DLD1 (cell line): ENCODE measurements around the gene UFSP1.
"Not testable (repeated sequence)": the region's sequence is repeated elsewhere in the genome, so short reads cannot be mapped to it uniquely, and the experiment has no call there.

Experiments
- in situ Hi-C: cut with HindIII; loops from 2 replicates; pipeline ENCODE4 v1.10.0; 2017; ENCODE audit warnings: low sequenced_read_pairs

The UFSP1 gene

DNA sequence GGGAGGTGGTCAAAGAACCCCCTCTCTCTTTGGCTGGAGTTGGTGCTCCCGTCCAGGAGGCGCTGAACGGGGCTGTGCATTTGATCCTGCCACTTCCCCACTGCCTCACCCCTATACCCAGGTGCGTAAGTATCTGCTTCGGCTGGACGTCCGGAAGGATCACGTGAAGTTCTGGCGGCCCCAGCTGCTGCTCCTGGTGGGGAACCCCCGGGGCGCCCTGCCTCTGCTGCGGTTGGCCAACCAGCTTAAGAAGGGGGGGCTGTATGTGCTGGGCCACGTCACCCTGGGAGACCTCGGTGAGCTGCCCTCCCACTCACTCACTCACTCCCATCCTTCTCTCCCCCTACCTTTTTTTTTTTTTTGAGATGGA lies 27.9 kb downstream of the UFSP1 start:
- in situ Hi-C loops = no loop called here

DNA sequence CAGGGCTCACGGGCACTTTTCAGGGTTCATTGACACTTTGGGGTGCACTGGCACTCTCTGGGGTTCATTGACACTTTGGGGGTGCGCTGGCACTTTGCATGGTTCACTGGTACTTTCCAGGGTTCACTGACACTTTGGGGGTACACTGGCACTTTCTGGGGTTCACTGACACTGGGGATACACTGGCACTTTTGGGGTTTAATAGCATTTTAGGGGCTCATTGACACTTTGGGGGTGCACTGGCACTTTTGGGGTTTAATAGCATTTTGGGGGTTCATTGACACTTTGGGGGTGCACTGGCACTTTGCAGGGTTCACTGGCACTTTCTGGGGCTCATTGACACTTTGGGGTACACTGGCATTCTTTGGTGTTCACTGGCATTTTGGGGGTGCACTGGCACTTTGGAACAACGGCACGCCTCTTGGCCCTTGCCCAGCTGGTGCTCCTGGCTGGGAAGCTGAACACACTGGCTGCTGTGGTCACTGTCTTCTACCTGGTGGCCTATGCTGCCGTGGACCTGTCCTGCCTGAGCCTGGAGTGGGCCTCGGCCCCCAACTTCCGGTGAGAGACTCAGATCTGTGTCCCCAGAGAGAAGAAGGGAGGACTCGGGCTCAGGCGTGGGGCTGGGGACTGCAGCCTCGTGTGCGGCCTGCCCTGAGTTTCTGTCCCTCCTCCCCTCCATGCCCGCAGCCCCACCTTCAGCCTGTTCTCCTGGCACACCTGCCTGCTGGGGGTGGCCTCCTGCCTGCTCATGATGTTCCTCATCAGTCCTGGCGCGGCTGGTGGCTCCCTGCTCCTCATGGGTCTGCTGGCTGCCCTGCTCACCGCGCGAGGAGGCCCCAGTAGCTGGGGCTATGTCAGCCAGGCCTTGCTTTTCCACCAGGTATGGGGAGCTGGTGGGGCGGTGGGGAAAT lies 28.6 kb downstream of the UFSP1 start:
- in situ Hi-C loops = no loop called here

DNA sequence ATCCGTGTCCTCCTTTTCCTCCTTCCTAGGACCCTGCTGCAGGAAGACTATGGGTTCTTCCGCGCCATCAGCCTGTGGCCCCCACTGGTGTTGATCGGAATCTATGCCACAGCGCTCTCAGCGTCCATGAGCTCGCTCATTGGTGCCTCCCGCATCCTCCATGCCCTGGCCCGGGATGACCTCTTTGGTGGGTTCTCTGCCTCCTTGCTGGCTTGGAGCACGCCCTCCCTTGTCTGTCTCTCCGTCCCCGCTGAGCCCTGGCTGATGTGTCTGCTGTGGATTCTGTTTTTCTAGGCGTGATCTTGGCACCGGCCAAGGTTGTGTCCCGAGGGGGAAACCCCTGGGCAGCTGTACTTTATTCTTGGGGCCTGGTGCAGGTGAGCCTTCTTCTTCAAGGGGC lies 29.7 kb downstream of the UFSP1 start:
- in situ Hi-C loops = no loop called here

DNA sequence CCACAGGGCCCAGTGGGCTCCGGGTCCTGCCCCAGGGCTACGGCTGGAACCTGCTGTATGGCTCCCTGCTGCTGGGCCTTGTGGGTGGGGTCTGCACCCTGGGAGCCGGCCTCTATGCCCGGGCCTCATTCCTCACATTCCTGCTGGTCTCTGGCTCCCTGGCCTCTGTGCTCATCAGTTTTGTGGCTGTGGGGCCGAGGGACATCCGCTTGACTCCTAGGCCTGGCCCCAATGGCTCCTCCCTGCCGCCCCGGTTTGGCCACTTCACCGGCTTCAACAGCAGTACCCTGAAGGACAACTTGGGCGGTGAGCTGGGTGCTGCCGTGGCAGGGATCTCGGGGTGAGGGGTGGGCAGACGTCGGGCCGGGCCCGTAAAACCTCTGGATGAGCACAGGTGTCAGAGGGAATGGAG lies 32.6 kb downstream of the UFSP1 start:
- in situ Hi-C loops = no loop called here

DNA sequence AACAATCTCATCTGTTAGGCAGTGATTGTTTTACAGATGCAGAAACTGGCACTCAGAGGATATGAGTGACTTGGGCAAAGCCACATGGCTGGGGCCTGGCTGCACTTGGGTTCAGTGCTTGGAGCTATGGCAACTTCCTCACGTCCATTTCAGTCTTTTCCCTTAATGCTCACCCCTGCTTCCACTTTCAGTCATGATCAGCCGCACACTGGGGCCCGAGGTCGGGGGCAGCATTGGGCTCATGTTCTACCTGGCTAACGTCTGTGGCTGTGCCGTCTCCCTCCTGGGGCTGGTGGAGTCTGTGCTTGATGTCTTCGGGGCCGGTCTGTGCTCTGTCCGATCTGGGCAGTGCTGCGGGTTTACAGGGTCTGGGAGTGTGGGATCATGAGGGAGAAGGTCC lies 34.0 kb downstream of the UFSP1 start:
- in situ Hi-C loops = no loop called here

DNA sequence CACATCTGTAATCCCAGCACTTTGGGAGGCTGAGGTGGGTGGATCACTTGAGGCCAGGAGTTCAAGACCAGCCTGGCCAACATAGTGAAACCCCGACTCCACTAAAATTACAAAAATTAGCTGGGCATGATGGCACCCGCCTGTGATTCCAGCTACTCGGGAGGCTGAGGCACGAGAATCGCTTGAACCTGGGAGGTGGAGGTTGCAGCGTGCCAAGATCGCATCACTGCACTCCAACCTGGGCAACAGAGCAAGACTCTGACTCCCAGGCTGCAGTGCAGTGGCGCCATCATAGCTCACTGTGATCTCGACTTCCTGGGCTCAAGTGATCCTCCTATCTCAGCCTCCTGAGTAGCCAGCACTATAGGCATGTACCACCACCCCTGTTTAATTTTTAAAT lies 34.6 kb downstream of the UFSP1 start:
- in situ Hi-C loops = not testable (repeated sequence)

DNA sequence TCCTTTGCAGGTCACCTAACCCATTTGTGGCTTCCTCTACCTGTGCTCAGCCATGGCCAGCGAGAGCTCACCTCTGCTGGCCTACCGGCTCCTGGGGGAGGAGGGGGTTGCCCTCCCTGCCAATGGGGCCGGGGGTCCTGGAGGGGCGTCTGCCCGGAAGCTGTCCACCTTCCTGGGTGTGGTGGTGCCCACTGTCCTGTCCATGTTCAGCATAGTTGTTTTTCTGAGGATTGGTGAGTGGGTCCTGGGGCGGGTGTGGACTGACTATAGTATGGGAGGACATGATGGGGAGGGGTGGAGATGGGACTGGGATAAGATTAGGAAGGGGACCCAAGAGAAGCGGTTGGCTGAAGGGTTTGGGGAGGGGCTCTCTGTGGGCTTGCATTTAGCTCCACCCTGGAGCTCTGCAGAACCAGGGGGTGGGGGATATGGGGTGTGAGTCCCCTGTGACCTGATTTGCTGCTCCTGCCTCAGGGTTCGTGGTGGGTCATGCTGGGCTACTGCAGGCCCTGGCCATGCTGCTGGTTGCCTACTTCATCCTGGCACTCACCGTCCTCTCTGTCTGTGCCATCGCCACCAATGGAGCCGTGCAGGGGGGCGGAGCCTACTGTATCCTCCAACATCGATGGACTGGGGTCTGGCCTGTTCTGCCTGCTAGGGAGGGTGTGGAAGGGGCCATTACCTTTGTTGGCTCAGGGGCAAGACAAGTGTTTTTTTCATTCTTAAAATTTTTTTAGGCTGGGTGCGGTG lies 35.2 kb downstream of the UFSP1 start:
- in situ Hi-C loops = no loop called here

DNA sequence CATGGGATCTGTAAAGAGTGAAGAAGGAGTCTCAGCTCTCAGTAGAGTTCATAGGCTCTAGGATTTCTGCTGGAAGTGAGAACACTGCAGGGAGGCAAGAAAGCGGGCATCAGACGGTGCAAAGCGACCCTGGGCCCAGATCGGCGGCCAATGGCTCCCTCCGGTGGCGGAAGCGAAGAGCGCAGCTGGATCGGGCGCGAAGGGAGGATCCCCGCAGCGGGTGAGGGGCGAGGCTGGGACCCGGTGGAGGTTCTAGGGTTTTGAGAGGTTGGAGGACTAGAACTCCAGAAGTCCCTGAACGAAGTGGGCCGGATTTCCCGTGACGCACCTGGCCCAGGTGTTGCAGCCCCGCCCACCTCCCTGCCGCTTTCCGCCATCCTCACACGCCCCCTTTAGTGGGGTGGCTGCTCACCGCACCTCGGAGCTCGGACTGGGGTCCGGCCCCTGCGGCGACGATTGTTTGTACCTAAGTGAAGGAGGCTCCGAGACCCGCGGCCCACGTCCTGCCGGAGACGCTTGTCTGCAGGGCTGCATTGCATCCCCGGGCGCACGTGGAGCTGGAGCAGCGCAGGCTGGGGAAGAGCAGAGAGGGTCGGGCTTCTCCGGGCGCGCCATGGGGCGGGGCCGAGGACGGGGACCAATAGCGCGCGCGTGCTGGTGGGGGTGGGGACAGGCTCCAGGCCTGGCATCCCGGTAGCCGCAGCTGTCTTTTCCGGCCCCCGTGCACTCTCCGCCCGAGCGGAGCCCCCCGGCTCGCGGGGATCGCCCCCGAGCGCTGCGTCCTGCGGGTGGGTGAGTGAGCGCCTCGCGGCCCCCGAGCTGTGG lies 37.3 kb downstream of the UFSP1 start, which contains the start of gene SLC12A9:
Gene SLC12A9, plus strand, starts transcription at position 666 of the 825 bp plus-strand sequence. CDS start 1,485 bp downstream, outside the sequence.
- in situ Hi-C loops = no loop called here

DNA sequence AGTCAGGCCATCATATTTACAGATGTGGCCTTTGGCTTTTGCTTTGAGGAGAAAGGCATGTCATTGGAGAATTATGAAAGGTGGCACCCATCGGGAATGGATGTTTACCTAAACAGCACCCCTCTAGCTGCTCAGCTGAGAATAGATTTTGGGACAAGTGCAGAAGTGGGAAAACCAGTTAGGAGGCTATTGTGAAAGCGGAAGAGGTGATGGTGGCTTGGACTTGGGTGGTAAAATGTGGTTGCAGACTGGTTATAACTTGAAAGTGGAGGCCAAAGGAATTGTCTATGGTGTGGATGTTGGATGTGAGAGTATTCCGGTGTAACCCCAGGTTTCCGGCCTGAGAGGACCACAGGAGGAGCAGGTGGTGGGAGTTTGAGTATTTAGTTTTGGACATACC lies 42.2 kb downstream of the UFSP1 start:
- in situ Hi-C loops = no loop called here

DNA sequence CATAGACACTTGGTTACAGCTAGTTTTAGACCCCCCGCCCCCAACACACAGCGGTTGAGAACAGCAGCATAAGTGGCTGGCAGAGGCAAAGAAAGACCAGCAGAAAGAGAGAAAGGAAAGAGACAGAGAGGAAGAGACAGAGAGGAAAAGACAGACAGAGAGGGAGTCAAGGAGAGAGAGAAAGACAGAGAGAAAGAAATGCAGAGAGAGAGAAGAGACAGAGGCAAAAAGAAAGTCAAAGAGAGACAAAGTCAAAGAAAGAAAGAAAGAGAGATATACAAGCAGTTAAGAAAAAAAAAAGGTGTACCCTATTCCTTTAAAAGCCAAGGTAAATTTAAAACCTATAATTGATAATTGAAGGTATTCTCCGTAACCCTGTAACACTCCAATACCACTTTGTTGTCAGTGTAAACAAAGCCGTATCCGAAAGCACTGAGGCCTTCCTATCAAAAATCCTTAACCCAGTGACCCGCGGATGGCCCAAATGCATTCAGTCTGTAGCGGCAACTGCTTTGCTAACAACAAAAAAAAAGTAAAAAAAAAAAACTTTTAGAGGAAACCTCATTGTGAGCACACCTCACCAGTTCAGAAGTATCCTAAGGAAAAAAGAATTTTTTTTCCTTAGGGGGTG lies 48.9 kb downstream of the UFSP1 start:
- in situ Hi-C loops = no loop called here

DNA sequence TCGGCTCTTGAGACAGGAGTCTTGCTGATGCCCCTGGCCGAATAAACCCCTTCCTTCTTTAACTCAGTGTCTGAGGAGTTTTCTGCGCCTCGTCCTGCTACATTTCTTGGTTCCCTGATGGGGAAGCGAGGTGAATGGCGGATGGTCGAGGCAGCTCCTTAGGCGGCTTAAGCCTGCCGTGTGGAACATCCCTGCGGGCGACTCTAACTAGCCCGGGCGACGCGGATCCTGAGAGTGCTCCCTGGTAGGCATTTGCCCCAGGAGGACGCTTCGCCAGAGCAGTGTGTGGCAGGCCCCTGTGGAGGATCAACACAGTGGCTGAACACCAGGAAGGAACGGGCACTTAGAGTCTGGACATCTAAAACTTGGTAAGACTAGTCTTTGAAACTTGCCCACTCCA lies 50.2 kb downstream of the UFSP1 start:
- in situ Hi-C loops = no loop called here
